ENCODE measurements around the gene LAMA2.

GRCh38 chr6:128882560-128882959 is 378 bp upstream of the LAMA2 start:
- TF ChIP-seq CTCF (IDR thresholded peaks at IDR 0.05) (no peak), POLR2A (IDR thresholded peaks at IDR 0.05) (no peak)

Data from testis (tissue), 2 donors.